ENCODE data around the gene CDC42. TPM values are rescaled to one million over a fixed set of nuclear protein-coding genes. Genes with fewer than 3 reads are reported as not detected.

The CDC42 gene
- total and polyA plus RNA-seq, 2 of the 13 experiments (the other 11 are each of a cell fraction or from before 2014, with no cell fraction given), result 138 to 237 TPM

GRCh38 chr1:22131062-22131461, 78.6 kb downstream of the CDC42 start (continued):
- TF ChIP-seq, protein P1, sequence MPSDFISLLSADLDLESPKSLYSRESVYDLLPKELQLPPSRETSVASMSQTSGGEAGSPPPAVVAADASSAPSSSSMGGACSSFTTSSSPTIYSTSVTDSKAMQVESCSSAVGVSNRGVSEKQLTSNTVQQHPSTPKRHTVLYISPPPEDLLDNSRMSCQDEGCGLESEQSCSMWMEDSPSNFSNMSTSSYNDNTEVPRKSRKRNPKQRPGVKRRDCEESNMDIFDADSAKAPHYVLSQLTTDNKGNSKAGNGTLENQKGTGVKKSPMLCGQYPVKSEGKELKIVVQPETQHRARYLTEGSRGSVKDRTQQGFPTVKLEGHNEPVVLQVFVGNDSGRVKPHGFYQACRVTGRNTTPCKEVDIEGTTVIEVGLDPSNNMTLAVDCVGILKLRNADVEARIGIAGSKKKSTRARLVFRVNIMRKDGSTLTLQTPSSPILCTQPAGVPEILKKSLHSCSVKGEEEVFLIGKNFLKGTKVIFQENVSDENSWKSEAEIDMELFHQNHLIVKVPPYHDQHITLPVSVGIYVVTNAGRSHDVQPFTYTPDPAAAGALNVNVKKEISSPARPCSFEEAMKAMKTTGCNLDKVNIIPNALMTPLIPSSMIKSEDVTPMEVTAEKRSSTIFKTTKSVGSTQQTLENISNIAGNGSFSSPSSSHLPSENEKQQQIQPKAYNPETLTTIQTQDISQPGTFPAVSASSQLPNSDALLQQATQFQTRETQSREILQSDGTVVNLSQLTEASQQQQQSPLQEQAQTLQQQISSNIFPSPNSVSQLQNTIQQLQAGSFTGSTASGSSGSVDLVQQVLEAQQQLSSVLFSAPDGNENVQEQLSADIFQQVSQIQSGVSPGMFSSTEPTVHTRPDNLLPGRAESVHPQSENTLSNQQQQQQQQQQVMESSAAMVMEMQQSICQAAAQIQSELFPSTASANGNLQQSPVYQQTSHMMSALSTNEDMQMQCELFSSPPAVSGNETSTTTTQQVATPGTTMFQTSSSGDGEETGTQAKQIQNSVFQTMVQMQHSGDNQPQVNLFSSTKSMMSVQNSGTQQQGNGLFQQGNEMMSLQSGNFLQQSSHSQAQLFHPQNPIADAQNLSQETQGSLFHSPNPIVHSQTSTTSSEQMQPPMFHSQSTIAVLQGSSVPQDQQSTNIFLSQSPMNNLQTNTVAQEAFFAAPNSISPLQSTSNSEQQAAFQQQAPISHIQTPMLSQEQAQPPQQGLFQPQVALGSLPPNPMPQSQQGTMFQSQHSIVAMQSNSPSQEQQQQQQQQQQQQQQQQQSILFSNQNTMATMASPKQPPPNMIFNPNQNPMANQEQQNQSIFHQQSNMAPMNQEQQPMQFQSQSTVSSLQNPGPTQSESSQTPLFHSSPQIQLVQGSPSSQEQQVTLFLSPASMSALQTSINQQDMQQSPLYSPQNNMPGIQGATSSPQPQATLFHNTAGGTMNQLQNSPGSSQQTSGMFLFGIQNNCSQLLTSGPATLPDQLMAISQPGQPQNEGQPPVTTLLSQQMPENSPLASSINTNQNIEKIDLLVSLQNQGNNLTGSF (CRISPR knock-in tag; IDR thresholded peaks at IDR 0.05), result no peak

GRCh38 chr1:22131875-22132486, 79.5 kb downstream of the CDC42 start:
- 100% methylated on average over 1 of the region's 10 CpGs for WGBS (ENCODE audit: low lambda C conversion rate)
- H3K79me2 ChIP-seq (ENCODE audit: insufficient read depth, low read length), result no peaks in the 10 kb centered on the region
- peaks cover 11 to 43% of the 10 kb centered on the region in 2 experiments for H3K27me3 ChIP-seq (ENCODE audit: control insufficient read depth in 1 of 2, insufficient read depth in 2 of 2, low read length in 2 of 2)
- H3K4me1 ChIP-seq (ENCODE audit: insufficient read depth, low read length), result no peaks in the 10 kb centered on the region
- ATAC-seq (peak; percentile 85), FAIRE-seq (no peak), DNase-seq (ENCODE audit: low spot score) (peak; percentile 30)
- H3K4me3 ChIP-seq (replicated peaks in 1 of 3; ENCODE audit: insufficient read depth in 1 of 3, low read depth in 2 of 3, low read length in 3 of 3), result no peak overlapping the region
- H2AFZ ChIP-seq (ENCODE audit: low read length), result no peak overlapping the region
- no peaks in the 10 kb centered on the region for H3K9me3 ChIP-seq (ENCODE audit: low read length)
- intact Hi-C loops (cut with micrococcal nuclease; ENCODE audit: unreplicated experiment), result loop anchor here (1.0 to 10.0 kb wide), 2 partner anchors 143 to 284 kb away; no protein-coding TSS in a partner anchor
- no peak overlapping the region for H3K4me2 ChIP-seq (ENCODE audit: low read depth, low read length)
- H4K20me1 ChIP-seq (ENCODE audit: insufficient read depth, low read length), result peaks cover 4% of the 10 kb centered on the region; the same call in 1 of the 2 replicates
- H3K9ac ChIP-seq (ENCODE audit: insufficient read depth, low read depth, low read length), result no peak overlapping the region
- H3K27ac ChIP-seq (ENCODE audit: extremely low read length, insufficient read depth, low read length), result no peak overlapping the region
- POLR2A ChIA-PET, result no interaction called here
- in situ Hi-C loops (cut with HindIII; ENCODE audit: extremely low pct_ligation_motif_present, low pct_unique_long_range_greater_than_20kb), result loop anchor here (5.0 to 10.0 kb wide), 2 partner anchors 285 to 513 kb away; partner anchors contain the start of gene C1QC
- H3K36me3 ChIP-seq (replicated peaks in 1 of 2; ENCODE audit: control insufficient read depth in 1 of 2, insufficient read depth in 2 of 2, low read length in 2 of 2), result no peaks in the 10 kb centered on the region
- CTCF ChIA-PET (ENCODE audit: low intra/inter-chr PET ratio, low total read pairs), result interaction anchor here (0.6 to 3.3 kb wide), 3 partner anchors 143 to 284 kb away, joined by 3 to 40 read pairs (median 3); no protein-coding TSS in a partner anchor
- no TSS peak for BruUV-seq (replicated peaks)
- TF ChIP-seq, protein P2, sequence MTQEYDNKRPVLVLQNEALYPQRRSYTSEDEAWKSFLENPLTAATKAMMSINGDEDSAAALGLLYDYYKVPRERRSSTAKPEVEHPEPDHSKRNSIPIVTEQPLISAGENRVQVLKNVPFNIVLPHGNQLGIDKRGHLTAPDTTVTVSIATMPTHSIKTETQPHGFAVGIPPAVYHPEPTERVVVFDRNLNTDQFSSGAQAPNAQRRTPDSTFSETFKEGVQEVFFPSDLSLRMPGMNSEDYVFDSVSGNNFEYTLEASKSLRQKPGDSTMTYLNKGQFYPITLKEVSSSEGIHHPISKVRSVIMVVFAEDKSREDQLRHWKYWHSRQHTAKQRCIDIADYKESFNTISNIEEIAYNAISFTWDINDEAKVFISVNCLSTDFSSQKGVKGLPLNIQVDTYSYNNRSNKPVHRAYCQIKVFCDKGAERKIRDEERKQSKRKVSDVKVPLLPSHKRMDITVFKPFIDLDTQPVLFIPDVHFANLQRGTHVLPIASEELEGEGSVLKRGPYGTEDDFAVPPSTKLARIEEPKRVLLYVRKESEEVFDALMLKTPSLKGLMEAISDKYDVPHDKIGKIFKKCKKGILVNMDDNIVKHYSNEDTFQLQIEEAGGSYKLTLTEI (CRISPR knock-in tag; conservative IDR thresholded peaks at IDR 0.05), result no peak
- TF ChIP-seq RBM39 (IDR thresholded peaks at IDR 0.05; ENCODE audit: low read depth, low read length, poor library complexity, severe bottlenecking) (peak; percentile 39), HNRNPLL (IDR thresholded peaks at IDR 0.05; ENCODE audit: low read depth, low read length, poor library complexity, severe bottlenecking) (no peak), ARNTL (CRISPR knock-in tag; IDR thresholded peaks at IDR 0.05) (no peak), MYC (CRISPR knock-in tag; IDR thresholded peaks at IDR 0.05; ENCODE audit: borderline replicate concordance) (no peak), ZHX1 (CRISPR knock-in tag; IDR thresholded peaks at IDR 0.05; ENCODE audit: low read depth) (no peak), ZNF343 (CRISPR knock-in tag; IDR thresholded peaks at IDR 0.05) (no peak), ZNF629 (CRISPR knock-in tag; conservative IDR thresholded peaks at IDR 0.05) (no peak)
- TF ChIP-seq, protein P3, sequence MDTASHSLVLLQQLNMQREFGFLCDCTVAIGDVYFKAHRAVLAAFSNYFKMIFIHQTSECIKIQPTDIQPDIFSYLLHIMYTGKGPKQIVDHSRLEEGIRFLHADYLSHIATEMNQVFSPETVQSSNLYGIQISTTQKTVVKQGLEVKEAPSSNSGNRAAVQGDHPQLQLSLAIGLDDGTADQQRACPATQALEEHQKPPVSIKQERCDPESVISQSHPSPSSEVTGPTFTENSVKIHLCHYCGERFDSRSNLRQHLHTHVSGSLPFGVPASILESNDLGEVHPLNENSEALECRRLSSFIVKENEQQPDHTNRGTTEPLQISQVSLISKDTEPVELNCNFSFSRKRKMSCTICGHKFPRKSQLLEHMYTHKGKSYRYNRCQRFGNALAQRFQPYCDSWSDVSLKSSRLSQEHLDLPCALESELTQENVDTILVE (CRISPR knock-in tag; IDR thresholded peaks at IDR 0.05), result no peak

All from HepG2 (cell line).